IMR-90 (cell line): ENCODE results near the gene ABHD10. TPM values are rescaled to one million over a fixed set of nuclear protein-coding genes. Genes with fewer than 3 reads are reported as not detected.

Experiments
- ATAC-seq: fragments of 200-7000 bp; cut with Tn5 transposase; 2 replicates; pipeline ENCODE4 v1.9.1; 2020; ENCODE audit warnings: low read depth, mild to moderate bottlenecking, moderate library complexity
- BruUV-seq: library from RNA; stranded (reverse); fragments of 400-500 nt; replicated peaks from 2 replicates; lab custom pipeline; 2021; lab: Mats Ljungman, UMichigan
- CTCF ChIA-PET: fragments of 300-600 bp; formaldehyde crosslinking; extraction: SDS; loops from one replicate; lab custom pipeline; 2021; ENCODE audit warnings: antibody characterized with exemption; lab: Yijun Ruan, JAX
- POLR2A ChIA-PET: fragments of 300-600 bp; sonication (Branson Sonifier 250); formaldehyde crosslinking; loops from one replicate; lab custom pipeline; 2022; ENCODE audit warnings: antibody characterized with exemption; ENCODE audit not compliant: unreplicated experiment; lab: Charles Lee
- DNase-seq: peaks from one replicate; pipeline ENCODE4 v3.0.0; 2013
- H2AFZ ChIP-seq: replicated peaks from 2 replicates; pipeline ENCODE3; 2013; ENCODE audit warnings: low read length, mild to moderate bottlenecking; ENCODE audit not compliant: poor library complexity
- H2AK5ac ChIP-seq: 2 replicates; pipeline ENCODE4 v1.6.1; 2013; ENCODE audit warnings: low read depth, low read length, inconsistent platforms
- H2AK9ac ChIP-seq: replicated peaks from 2 replicates; pipeline ENCODE3; 2013; ENCODE audit warnings: mild to moderate bottlenecking, low read depth, low read length, moderate library complexity; ENCODE audit not compliant: poor library complexity
- H2BK120ac ChIP-seq: 2 replicates; pipeline ENCODE4 v1.6.1; 2013; ENCODE audit warnings: low read depth, low read length, inconsistent platforms
- H2BK15ac ChIP-seq: 3 replicates; pipeline ENCODE4 v1.6.1; 2013; ENCODE audit warnings: low read depth, low read length, inconsistent platforms
- H2BK20ac ChIP-seq: 2 replicates; pipeline ENCODE4 v1.6.1; 2013; ENCODE audit warnings: low read depth, mild to moderate bottlenecking, inconsistent platforms, low read length, moderate library complexity
- H2BK5ac ChIP-seq: 2 replicates; pipeline ENCODE4 v1.6.1; 2013; ENCODE audit warnings: mild to moderate bottlenecking, low read depth, low read length, inconsistent platforms; ENCODE audit not compliant: poor library complexity, severe bottlenecking
- H3K14ac ChIP-seq: replicated peaks from 2 replicates; pipeline ENCODE4 v1.6.1; 2013; ENCODE audit warnings: low read depth, low read length, inconsistent platforms
- H3K18ac ChIP-seq: 2 replicates; pipeline ENCODE4 v1.6.1; 2013; ENCODE audit warnings: low read depth, low read length, control low read depth
- H3K23ac ChIP-seq: 2 replicates; pipeline ENCODE4 v1.6.1; 2013; ENCODE audit warnings: low read depth, low read length, inconsistent platforms
- H3K27ac ChIP-seq: 2 replicates; pipeline ENCODE4 v1.5.1; 2013; ENCODE audit warnings: mild to moderate bottlenecking, control low read depth, low read length; ENCODE audit not compliant: insufficient read depth
- H3K27me3 ChIP-seq: 2 replicates; pipeline ENCODE4 v1.6.1; 2013; ENCODE audit warnings: low read length; ENCODE audit not compliant: control insufficient read depth, insufficient read depth
- H3K36me3 ChIP-seq: 2 replicates; pipeline ENCODE4 v1.6.1; 2013; ENCODE audit warnings: low read length, mixed read lengths; ENCODE audit not compliant: control insufficient read depth, insufficient read depth
- H3K4ac ChIP-seq: 2 replicates; pipeline ENCODE4 v1.6.1; 2013; ENCODE audit warnings: low read depth, low read length, inconsistent platforms
- H3K4me1 ChIP-seq: 2 replicates; pipeline ENCODE4 v1.6.1; 2013; ENCODE audit warnings: low read length, mixed read lengths; ENCODE audit not compliant: control insufficient read depth, insufficient read depth
- H3K4me2 ChIP-seq: 2 replicates; pipeline ENCODE4 v1.6.1; 2013; ENCODE audit warnings: low read depth, mild to moderate bottlenecking, control low read depth, low read length, moderate library complexity
- H3K4me3 ChIP-seq: 2 replicates; pipeline ENCODE4 v1.5.1; 2013; ENCODE audit warnings: low read depth, mild to moderate bottlenecking, control low read depth, low read length, moderate library complexity; ENCODE audit not compliant: insufficient read depth
- H3K56ac ChIP-seq: 2 replicates; pipeline ENCODE4 v1.6.1; 2013; ENCODE audit warnings: low read length, inconsistent platforms; ENCODE audit not compliant: insufficient read depth; ENCODE audit errors: extremely low read depth
- H3K79me1 ChIP-seq, 2 experiments: 2 replicates each; pipeline ENCODE4 v1.6.1; 2013; ENCODE audit warnings: low read length in 2 of 2, inconsistent platforms in 1 of 2, low read depth in 1 of 2
- H3K9ac ChIP-seq: 2 replicates; pipeline ENCODE4 v1.6.1; 2013; ENCODE audit warnings: low read depth, low read length, control low read depth
- H3K9me1 ChIP-seq: 2 replicates; pipeline ENCODE4 v1.6.1; 2013; ENCODE audit warnings: low read length, inconsistent platforms; ENCODE audit not compliant: insufficient read depth
- H3K9me3 ChIP-seq: 2 replicates; pipeline ENCODE4 v1.6.1; 2013; ENCODE audit warnings: low read length; ENCODE audit not compliant: control insufficient read depth, insufficient read depth
- H4K20me1 ChIP-seq: 2 replicates; pipeline ENCODE4 v1.6.1; 2013; ENCODE audit warnings: low read length, inconsistent platforms; ENCODE audit not compliant: insufficient read depth
- H4K5ac ChIP-seq: 2 replicates; pipeline ENCODE4 v1.6.1; 2013; ENCODE audit warnings: mild to moderate bottlenecking, low read depth, low read length, control low read depth
- H4K8ac ChIP-seq, 2 experiments: 2 replicates each; pipeline ENCODE4 v1.6.1; 2013; ENCODE audit warnings: low read depth in 2 of 2, low read length in 2 of 2, control low read depth in 1 of 2, inconsistent platforms in 1 of 2
- H4K91ac ChIP-seq: 2 replicates; pipeline ENCODE4 v1.6.1; 2013; ENCODE audit warnings: low read depth, low read length, inconsistent platforms; ENCODE audit not compliant: insufficient read depth
- CEBPB ChIP-seq: IDR thresholded peaks from 2 replicates; pipeline ENCODE4 v1.6.1; 2012; ENCODE audit warnings: low read depth, low read length, improper control_type of control experiment
- MXI1 ChIP-seq: IDR thresholded peaks from 2 replicates; pipeline ENCODE4 v1.6.1; 2012; ENCODE audit warnings: low read depth, mild to moderate bottlenecking, low read length, moderate library complexity, borderline replicate concordance
- NFE2L2 ChIP-seq: fragments of 150-350 bp; IDR thresholded peaks from 2 replicates; pipeline ENCODE4 v1.6.1; 2016; ENCODE audit warnings: low read depth, mild to moderate bottlenecking, low read length
- POLR2A ChIP-seq: IDR thresholded peaks from 2 replicates; pipeline ENCODE4 v1.6.1; 2012; ENCODE audit warnings: mild to moderate bottlenecking, low read depth, low read length
- RAD21 ChIP-seq: IDR thresholded peaks from 2 replicates; pipeline ENCODE4 v1.6.1; 2012; ENCODE audit warnings: low read length, improper control_type of control experiment
- WGBS, 2 experiments: methylation state at CpG; one replicate each; pipeline versions ENCODE4 v1.1.5 to v1.1.7; 2013; ENCODE audit warnings: missing lambda C conversion rate in 2 of 2; ENCODE audit not compliant: insufficient read length in 1 of 2; ENCODE audit errors: extremely low coverage in 2 of 2; 5-methylcytosine and 5-hydroxymethylcytosine counted together
- dilution Hi-C: fragments of 300-500 bp; cut with HindIII; formaldehyde crosslinking; loops from one replicate; pipeline ENCODE4 v1.14.3; 2018; ENCODE audit warnings: low sequenced_read_pairs; ENCODE audit not compliant: unreplicated experiment
- in situ Hi-C: fragments of 300-500 bp; cut with MboI; formaldehyde crosslinking; loops from 3 replicates; pipeline ENCODE4 v1.14.3; 2019; ENCODE audit warnings: low sequenced_read_pairs, inconsistent platforms, mixed read lengths
- intact Hi-C: fragments of 100-400 bp; cut with micrococcal nuclease; formaldehyde crosslinking; loops from 2 replicates; pipeline ENCODE4 v1.10.0; 2022
- polyA plus RNA-seq, 3 experiments: library from polyadenylated mRNA; depleted of rRNA; stranded (reverse); fragments of >200 nt; gene quantifications; 2 replicates each; pipeline ENCODE4 v1.2.3, GENCODE V29; 2012; ENCODE audit warnings: low replicate concordance in 1 of 3
- total RNA-seq: library from RNA; depleted of rRNA; stranded (reverse); fragments of >200 nt; gene quantifications from 2 replicates; pipeline ENCODE4 v1.2.3, GENCODE V29; 2012
- TF ChIP-seq, protein P1 (sequence below): fragments of 150-350 bp; IDR thresholded peaks from 2 replicates; pipeline ENCODE4 v1.6.1; 2017; ENCODE audit warnings: mild to moderate bottlenecking, antibody characterized with exemption, low read length, low read depth

Gene ABHD10
- total and polyA plus RNA-seq, 2 of the 4 experiments (the other 2 are of a cell fraction), result 24.7 to 57.2 TPM

DNA sequence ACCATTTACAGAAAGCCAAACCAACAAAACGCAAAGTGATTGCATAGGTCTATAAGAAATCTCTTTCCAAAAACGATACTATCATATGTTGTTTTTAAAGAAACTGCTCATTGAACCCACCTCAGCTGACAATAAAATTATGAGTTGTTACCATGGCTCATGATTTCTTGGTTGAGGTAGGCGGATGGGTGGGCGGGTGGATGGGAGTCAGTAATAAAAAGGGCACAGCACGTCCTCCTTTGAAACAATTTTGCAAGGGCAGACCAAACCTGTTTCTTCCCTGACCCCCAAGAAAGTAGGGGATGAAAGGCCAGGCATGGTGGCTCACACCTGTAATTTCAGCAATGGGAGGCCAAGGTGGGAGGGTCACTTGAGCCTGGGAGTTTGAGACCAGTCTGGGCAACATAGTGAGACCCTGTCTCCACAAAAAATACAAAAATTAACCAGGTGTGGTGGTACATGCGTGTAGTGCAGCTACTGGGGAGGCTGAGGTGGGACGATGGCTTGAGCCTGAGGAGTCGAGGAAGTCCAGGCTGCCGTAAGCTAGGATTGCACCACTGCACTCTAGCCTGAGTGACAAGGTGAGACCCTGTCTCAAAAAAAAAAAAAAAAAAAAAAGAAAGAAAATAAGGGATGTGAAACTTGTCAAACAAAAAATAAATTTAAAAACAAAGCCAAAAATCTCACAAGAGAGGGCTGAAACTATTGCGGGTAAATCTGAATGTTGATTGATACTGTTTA, 2.1 kb downstream of the ABHD10 start:
- Histone ChIP-seq H3K27ac (no peak overlapping the region), H3K4me1 (peaks cover 4% of the 10 kb centered on the region; the same call in 1 of the 2 replicates), H3K9me3 (no peaks in the 10 kb centered on the region), H2BK15ac (no peak overlapping the region), H3K9me1 (no peaks in the 10 kb centered on the region), H4K91ac (no peak overlapping the region), H3K9ac (no peak overlapping the region), H2AFZ (no peak overlapping the region), H3K27me3 (no peaks in the 10 kb centered on the region), H3K4ac (no peak overlapping the region), H2BK120ac (no peak overlapping the region), H3K18ac (no peak overlapping the region), H2BK20ac (no peak overlapping the region), H4K5ac (no peak overlapping the region), H4K8ac (no peak overlapping the region), H3K56ac (no peak overlapping the region), H3K4me3 (no peak overlapping the region), H4K20me1 (no peaks in the 10 kb centered on the region; the same call in 1 of the 2 replicates), H3K23ac (peak overlapping the region; percentile 15; the same call in 1 of the 2 replicates), H3K4me2 (peak overlapping the region; percentile 50), H3K79me1 (peaks cover 25 to 33% of the 10 kb centered on the region in 2 experiments), H2BK5ac (no peak overlapping the region), H2AK9ac (no peak overlapping the region), H3K36me3 (no peaks in the 10 kb centered on the region), H3K14ac (no peak overlapping the region), H2AK5ac (no peak overlapping the region)
- intact Hi-C loops (no loop called here), in situ Hi-C loops (no loop called here), dilution Hi-C loops (no loop called here)
- ATAC-seq (no peak), DNase-seq (no peak)
- POLR2A ChIA-PET, result no interaction called here
- CTCF ChIA-PET, result interaction anchor here (0.7 to 2.6 kb wide), 6 partner anchors 8 to 295 kb away, joined by 3 to 11 read pairs (median 4); no protein-coding TSS in a partner anchor
- no TSS peak for BruUV-seq
- TF ChIP-seq RAD21 (no peak), POLR2A (no peak), NFE2L2 (no peak), MXI1 (no peak), CEBPB (no peak)
- TF ChIP-seq, protein P1, sequence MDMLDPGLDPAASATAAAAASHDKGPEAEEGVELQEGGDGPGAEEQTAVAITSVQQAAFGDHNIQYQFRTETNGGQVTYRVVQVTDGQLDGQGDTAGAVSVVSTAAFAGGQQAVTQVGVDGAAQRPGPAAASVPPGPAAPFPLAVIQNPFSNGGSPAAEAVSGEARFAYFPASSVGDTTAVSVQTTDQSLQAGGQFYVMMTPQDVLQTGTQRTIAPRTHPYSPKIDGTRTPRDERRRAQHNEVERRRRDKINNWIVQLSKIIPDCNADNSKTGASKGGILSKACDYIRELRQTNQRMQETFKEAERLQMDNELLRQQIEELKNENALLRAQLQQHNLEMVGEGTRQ, result no peak
- WGBS, 2 experiments, result no CpG with 5 or more reads among the region's 10 CpGs
